Left colon (tissue), 2 donors: ENCODE data around the gene TTC38. TPM values are rescaled to one million over a fixed set of nuclear protein-coding genes. Genes with fewer than 3 reads are reported as not detected.
"Not testable (repeated sequence)": the region's sequence is repeated elsewhere in the genome, so short reads cannot be mapped to it uniquely, and the experiment has no call there.

ENCODE experiments used
- ATAC-seq: fragments of 200-7000 bp; cut with Tn5 transposase; one replicate; pipeline ENCODE4 v1.9.1; 2020; ENCODE audit warnings: mild to moderate bottlenecking, moderate library complexity
- DNase-seq, 2 donors: peaks; one replicate each; pipeline ENCODE4 v3.0.0-alpha.2; 2020
- intact Hi-C, 2 donors: fragments of 100-400 bp; cut with DNase I in 1 of 2; cut with micrococcal nuclease in 1 of 2; formaldehyde crosslinking; loops; one replicate each; pipeline versions ENCODE4 v1.11.2 to v1.14.0; 2022; cut with DNase I, micrococcal nuclease
- total RNA-seq, 2 donors: library from RNA; stranded (reverse); fragmentation: NEBNext Ultra II Directional; extraction: Animal tissue kit (Norgen Biotek cat#: 25700); gene quantifications; one replicate each; pipeline ENCODE4 v1.2.1, GENCODE V29; 2021
- donor health status: DM: no; HTN: no; CAD: no.
- donor health status: DM: yes; HTN: yes; CAD: no.

TTC38 gene
- total RNA-seq, 2 donors from 2014 or later = 118 to 132 TPM

DNA sequence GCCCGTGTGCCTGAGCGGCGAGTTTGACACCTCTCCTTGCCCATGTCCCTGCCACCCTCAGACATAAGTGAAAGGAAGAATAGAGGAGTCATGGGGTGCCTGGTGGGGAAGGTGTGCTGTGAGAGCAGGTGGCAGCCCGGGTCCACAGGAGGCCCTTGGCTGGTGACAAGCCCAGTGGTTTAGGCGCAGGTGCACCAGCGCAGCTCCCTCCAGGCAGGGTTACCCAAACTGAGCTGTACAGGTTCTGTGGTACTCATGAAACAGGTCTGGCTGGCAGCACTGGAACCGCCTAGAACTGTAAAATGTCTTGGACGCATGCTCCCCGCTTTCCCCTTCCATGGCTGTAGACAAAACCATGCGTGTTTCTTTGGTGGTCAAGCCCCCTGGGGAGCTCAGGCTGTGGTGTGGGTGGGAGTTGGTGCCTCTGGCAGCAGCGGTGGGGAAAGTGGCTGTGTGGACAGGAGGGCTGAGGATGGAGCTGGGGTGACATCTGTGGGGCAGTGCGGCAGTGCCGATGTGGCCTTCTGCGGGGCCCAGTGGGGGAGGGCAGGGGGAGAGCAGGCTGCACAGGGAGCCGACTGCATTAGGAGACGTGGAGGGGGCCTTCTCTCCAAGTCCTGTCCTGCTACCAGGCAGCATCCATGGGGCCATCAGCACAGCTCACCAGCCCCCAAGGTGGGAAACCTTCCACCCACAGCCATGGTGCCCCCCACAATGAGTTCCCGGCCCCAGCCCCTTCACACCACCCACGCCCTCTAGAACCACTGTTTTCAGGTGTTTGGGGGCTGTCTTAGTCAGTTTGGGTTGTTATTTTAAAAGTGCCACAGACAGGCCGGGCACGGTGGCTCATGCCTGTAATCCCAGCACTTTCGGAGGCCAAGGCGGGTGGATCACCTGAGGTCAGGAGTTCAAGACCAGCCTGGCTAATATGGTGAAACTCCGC is 23.3 kb downstream of the TTC38 start:
- no peak for ATAC-seq
- DNase-seq = no peak
- intact Hi-C loops = no loop called here

DNA sequence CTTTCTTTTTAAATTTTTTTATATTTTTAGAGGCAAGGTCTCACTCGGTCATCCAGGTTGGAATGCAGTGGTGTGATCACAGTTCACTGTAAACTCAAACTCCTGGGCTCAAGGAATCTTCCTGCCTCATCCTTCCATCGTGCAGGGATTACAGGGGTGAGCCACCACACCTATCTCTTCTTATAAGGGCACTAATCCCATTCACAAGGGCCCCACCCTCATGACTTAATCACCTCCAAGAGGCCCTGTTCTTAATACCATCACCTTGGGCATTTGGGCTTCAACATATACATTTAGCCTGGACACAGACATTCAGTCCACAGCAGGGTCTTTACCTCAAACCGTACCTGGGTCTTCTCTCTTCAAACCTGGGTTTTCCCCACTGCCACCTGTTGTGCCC is 24.4 kb downstream of the TTC38 start:
- ATAC-seq = no peak
- no peak for DNase-seq
- intact Hi-C loops = no loop called here

- no peak for DNase-seq
- intact Hi-C loops = no loop called here
- no peak for ATAC-seq
Measured at GRCh38 chr22:46292732-46293131, 24.9 kb downstream of the TTC38 start.

DNA sequence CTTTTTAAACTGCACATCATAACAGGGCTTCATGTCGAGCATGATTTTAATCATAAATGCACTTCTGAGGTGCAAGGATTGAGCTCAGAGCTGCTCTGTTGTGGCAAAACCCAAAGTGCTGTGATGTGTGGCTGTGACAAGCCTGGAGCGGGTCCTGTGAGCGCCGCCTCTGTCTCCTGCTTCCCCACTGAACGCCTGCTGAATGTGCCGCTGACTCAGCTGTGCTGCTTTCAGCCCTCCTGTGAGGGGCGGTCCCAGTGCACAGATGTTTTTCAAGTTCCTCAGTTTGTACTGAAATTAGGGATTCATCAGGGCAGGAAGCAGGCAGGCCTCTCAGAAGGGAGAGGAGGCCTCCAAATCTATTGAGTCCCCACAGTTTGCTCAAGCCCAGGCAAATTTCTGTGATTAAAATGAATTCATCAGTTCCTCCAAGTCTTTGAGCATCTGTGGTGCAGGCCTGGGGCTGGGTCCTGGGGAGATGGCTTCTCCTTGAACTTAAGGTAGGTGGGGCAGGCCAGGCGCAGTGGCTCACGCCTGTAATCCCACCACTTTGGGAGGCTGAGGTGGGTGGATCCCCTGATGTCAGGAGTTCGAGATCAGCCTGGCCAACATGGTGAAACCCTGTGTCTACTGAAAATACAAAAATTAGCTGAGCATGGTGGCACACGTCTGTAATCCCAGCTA is 25.9 kb downstream of the TTC38 start:
- DNase-seq (peak in 1 of 2 donors; percentile 46), ATAC-seq (no peak)
- intact Hi-C loops = no loop called here

DNA sequence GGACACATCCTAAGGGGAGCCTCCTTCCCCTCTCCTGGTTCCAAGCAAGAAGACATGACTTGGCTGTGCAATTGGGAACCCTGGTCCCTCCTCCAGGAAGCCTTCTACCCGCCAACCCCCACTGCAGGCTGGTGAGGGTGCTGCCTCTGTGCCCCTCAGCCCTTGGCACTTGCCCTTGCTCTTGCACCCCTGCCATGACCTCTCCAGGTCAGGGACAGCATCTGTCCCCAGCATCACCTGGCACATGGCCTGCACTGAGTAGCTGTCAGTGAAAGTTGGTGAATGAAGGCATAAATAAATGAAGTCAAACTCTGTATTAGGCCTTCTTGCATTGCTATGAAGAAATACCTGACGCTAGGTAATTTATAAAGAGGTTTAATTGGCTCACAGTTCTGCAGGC is 27.0 kb downstream of the TTC38 start:
- DNase-seq = no peak
- intact Hi-C loops = no loop called here
- no peak for ATAC-seq

- ATAC-seq = peak; percentile 4
- DNase-seq = no peak
- intact Hi-C loops = no loop called here
Measured at GRCh38 chr22:46295277-46295971, 27.6 kb downstream of the TTC38 start.

DNA sequence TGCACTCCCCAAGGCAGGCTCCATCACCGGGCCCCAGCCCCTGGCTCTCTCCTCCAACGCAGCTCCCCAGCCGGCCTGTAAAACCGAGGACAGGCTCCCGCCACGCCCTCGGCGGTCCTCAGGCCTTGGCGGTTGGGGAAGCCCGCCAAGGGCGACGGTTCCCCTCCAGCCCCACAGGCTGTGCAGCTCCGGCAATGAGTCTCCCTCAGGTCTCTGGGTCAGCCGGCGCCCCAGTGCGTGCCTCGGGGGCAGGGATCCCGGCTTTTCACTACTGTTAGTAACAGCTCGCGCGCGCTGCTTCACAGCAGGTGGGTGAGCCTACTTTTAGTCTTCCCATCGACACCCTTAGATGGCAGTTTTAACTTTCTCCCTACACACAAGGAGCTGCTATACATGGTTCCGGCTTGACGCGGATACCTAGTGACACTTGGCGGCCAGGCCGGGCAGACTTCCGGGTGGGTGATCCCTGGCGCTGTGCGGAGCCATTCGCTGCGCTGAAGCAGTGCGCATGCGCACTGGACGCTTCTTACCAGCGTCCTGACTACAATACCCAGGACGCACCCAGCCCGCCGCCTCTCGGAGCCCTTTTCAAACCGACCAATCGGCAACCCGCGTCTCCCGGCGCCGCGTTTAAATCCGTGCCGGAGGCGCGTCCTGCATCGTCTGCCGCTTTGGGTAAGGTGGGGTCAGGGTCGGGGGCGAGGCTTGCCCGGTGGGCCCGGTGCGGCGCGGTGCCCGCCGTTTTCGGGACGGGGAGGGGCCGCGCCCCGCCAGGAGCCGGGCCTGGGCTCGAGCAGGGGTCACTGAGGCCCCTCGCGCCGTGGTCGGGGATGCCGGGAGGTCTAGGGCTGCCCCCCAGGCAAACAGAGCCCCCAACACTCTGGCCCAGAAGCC is 28.7 kb downstream of the TTC38 start, which contains the start of gene GTSE1:
TSS of gene GTSE1 (plus strand) at position 614 of the 894 bp plus-strand sequence. CDS start 531 bp downstream, outside the sequence.
- intact Hi-C loops = no loop called here
- DNase-seq = peak; percentile 98 to 99
- peak; percentile 92 for ATAC-seq

DNA sequence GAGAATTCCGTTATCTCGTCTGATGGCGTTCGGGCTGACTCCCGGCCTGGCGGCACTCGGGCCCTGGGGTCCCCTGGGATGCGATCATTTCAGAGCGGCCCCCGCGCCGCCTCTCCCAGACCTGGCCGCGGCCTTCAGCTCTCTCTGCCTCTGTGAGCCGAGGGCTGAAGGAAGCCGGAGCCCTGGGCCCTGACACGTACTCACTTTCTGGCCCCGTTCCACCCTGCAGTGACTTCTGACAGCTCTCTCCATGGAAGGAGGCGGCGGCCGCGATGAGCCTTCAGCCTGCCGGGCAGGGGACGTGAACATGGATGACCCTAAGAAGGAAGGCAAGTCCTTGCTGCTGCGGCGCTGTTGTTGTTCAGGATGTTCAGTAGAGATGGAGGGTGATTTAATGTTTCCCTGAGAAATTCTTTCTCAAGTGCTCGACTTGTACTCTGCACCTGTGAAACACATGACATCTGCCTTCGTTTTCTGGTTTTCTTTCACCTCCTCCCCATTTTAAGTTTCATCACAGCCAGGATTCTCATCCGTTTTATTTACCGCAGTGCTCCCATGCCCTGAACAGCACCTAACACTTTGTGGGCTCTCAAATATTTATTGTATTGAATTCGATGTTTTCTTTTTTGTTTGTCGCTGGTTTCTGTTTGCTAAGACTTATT is 29.5 kb downstream of the TTC38 start:
- peak; percentile 8 for ATAC-seq
- intact Hi-C loops = no loop called here
- peak in 1 of 2 donors; percentile 35 for DNase-seq

DNA sequence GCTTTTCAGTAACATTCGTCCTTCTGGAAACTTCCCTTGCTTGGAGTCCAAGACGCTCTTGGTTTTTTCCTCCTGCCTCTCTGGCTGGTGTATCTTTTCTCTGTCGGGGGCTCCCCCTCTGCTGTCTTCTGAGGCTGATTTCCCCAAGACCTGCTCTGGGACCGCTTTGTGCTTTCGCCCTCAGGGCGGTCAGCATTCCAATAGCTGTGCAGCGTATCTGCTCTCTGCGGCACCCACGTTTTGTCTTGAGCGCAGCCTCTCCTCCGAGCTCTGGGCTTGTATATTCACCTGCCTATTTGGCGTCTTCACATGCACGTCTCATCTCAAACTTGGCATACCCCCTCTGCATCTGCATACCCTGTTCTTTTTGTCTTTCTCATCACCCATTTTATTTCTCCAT is 31.3 kb downstream of the TTC38 start:
- ATAC-seq (no peak), DNase-seq (no peak)
- intact Hi-C loops = no loop called here

DNA sequence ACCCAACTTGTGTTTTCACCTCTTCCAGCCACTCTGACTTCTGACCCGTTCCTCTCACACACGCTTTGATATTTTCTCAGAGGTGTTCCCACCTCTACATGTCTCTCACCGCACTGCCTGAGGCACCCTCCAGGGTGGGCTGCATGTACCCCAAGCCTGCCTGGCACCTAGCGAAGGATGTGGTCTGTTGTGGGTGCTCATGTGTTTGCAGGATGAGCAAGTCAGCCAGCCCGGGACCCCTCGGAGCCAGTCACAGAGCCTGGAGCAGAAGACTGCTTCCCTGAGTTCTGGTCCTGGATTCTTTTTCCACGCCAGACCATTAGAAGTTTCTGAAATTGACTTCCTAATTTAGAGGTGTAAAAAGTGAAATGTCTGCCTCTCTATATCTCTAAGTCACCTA is 32.7 kb downstream of the TTC38 start:
- no peak for ATAC-seq
- DNase-seq = no peak
- intact Hi-C loops = no loop called here

DNA sequence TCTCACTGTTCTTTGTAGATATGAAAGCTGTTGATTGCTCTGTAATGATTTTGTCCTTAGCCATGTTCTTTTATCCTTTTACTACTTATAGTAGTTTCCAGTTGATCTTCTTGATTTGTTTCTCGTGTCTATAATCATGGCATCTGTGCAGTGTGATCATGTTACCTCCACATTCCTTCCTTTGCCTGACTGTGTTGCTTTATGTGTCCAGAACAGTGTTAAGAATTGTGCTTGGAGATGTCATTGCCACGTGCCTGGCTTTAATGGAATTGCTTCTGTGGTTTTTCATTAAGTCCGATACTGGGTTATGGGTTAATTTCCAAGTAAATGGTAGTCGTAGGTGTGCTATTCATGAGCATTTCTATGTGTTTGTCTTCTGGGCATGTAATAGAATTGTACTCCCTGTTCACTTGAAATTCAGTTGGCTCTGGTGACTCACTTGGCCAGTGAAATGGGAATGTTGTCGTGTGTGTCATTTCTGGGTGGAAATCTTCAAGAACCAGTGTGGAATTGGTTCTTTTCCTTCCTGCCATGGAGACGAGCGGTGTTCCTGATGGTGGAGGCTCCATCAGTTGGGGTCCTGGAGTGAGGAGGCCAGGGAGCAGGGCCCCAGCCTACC is 35.6 kb downstream of the TTC38 start:
- ATAC-seq = no peak
- intact Hi-C loops = no loop called here

GRCh38 chr22:46308283-46308988 is 40.6 kb downstream of the TTC38 start:
- DNase-seq (no peak), ATAC-seq (no peak)
- intact Hi-C loops = no loop called here

More for the DNA sequence above, 35.6 kb downstream of the TTC38 start:
- no peak for DNase-seq

GRCh38 chr22:46309526-46310085 is 41.8 kb downstream of the TTC38 start:
- ATAC-seq (no peak), DNase-seq (no peak)
- intact Hi-C loops = loop anchor here (5.0 to 10.0 kb wide), 2 partner anchors 187 to 315 kb away; no protein-coding TSS in a partner anchor

- DNase-seq = no peak
- intact Hi-C loops = loop anchor here (5.0 to 10.0 kb wide), 2 partner anchors 190 to 317 kb away; no protein-coding TSS in a partner anchor
- ATAC-seq = no peak
Measured at GRCh38 chr22:46312056-46312455, 44.2 kb downstream of the TTC38 start.

GRCh38 chr22:46312848-46313247 is 45.0 kb downstream of the TTC38 start:
- DNase-seq = not testable (repeated sequence)

GRCh38 chr22:46315976-46316375 is 48.2 kb downstream of the TTC38 start:
- intact Hi-C loops = loop anchor here (10.0 kb wide), 1 partner anchor 321 kb away; no protein-coding TSS in a partner anchor
- DNase-seq (no peak), ATAC-seq (no peak)

More at GRCh38 chr22:46312848-46313247, 45.0 kb downstream of the TTC38 start:
- intact Hi-C loops = loop anchor here (5.0 to 10.0 kb wide), 2 partner anchors 191 to 318 kb away; no protein-coding TSS in a partner anchor
- ATAC-seq = not testable (repeated sequence)
